WI38 (cell line): ENCODE data around the gene PFDN6.
A peak's percentile ranks its signal among the peaks of the same experiment; 100 is the strongest.

Experiments
- H3K4me3 ChIP-seq: 2 replicates; pipeline ENCODE4 v1.5.1; 2011; ENCODE audit warnings: low read depth, mild to moderate bottlenecking, control low read depth, low read length
- CTCF ChIP-seq: IDR thresholded peaks from 2 replicates; pipeline ENCODE4 v1.5.1; 2012; ENCODE audit warnings: low read depth, mild to moderate bottlenecking, control low read depth, low read length

The PFDN6 gene

GRCh38 chr6:33294086-33294823, 4.9 kb downstream of the PFDN6 start:
- no peak for TF ChIP-seq CTCF
- H3K4me3 ChIP-seq: no peak overlapping the region

GRCh38 chr6:33295621-33296369, 6.4 kb downstream of the PFDN6 start:
- no peak for TF ChIP-seq CTCF
- no peak overlapping the region for H3K4me3 ChIP-seq

- H3K4me3 ChIP-seq: no peak overlapping the region; the same call in 1 of the 2 replicates
- TF ChIP-seq CTCF: no peak
Observed at GRCh38 chr6:33296797-33297405, 7.5 kb downstream of the PFDN6 start.

GRCh38 chr6:33297406-33297955, 8.1 kb downstream of the PFDN6 start:
- peak overlapping the region; percentile 83 for H3K4me3 ChIP-seq
- no peak for TF ChIP-seq CTCF

- peak overlapping the region; percentile 83 for H3K4me3 ChIP-seq
- TF ChIP-seq CTCF: no peak
Observed at GRCh38 chr6:33297956-33298772, 8.8 kb downstream of the PFDN6 start.

- no peak for TF ChIP-seq CTCF
- H3K4me3 ChIP-seq: peak within 1 kb of the TSS; percentile 83
Observed at GRCh38 chr6:33298773-33299236, 9.4 kb downstream of the PFDN6 start, which contains the start of gene RGL2. RGL2 (minus strand) TSS chr6:33298942; CDS start chr6:33298610, 332 bp downstream.
